ENCODE results near the gene NCLN.

The NCLN gene

DNA sequence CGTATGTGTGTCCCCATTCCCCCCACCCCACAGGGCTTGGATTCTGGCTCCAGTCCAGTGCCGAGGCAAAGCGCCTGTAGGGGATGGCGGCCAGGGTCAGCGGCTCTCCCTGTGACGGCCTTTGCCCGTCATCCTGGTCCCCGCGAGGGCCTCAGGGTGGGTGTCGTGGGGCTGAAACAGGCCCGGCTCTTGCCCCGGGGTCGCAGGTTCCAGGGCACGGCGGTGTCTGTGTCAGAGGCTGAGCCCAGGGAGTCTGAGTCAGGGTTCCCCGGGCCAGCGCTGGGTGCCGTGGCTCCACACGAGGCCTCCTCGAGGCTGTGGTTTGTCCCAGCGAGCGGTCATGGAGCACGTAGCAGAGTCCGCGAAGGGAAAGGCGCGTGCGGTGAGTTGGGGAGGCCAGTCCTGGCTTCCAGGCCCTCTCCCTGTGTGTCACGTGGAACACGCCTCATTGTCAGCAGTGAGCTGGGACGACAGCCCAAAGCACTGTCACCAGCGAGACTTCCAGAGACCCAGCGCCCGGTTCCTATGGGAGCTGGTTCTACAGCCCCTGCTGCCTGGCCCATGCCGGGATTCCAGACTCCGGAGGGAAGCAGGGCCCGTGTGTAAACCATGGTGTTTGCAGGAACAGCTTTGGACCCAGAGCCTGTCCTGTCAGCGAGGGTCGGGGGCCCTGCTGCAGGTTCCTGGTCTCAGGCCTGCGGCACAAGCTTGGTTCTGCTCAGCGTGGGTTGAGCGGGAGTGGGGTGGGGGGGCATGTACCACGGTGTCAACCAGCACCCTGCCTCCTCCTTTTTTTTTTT is 13.4 kb downstream of the NCLN start:
- no peak for TF ChIP-seq ZBTB7A (IDR thresholded peaks at IDR 0.05; ENCODE audit: low read depth)
- no peak for TF ChIP-seq YY1 (IDR thresholded peaks at IDR 0.05; ENCODE audit: low read depth)
- no peak for TF ChIP-seq TAF1 (IDR thresholded peaks at IDR 0.05; ENCODE audit: low read depth)
- TF ChIP-seq NFIC (IDR thresholded peaks at IDR 0.05), result no peak
- TF ChIP-seq EP300 (IDR thresholded peaks at IDR 0.05; ENCODE audit: borderline replicate concordance), result no peak
- no peak for TF ChIP-seq RAD21 (IDR thresholded peaks at IDR 0.05; ENCODE audit: low read depth)
- TF ChIP-seq, protein P1, sequence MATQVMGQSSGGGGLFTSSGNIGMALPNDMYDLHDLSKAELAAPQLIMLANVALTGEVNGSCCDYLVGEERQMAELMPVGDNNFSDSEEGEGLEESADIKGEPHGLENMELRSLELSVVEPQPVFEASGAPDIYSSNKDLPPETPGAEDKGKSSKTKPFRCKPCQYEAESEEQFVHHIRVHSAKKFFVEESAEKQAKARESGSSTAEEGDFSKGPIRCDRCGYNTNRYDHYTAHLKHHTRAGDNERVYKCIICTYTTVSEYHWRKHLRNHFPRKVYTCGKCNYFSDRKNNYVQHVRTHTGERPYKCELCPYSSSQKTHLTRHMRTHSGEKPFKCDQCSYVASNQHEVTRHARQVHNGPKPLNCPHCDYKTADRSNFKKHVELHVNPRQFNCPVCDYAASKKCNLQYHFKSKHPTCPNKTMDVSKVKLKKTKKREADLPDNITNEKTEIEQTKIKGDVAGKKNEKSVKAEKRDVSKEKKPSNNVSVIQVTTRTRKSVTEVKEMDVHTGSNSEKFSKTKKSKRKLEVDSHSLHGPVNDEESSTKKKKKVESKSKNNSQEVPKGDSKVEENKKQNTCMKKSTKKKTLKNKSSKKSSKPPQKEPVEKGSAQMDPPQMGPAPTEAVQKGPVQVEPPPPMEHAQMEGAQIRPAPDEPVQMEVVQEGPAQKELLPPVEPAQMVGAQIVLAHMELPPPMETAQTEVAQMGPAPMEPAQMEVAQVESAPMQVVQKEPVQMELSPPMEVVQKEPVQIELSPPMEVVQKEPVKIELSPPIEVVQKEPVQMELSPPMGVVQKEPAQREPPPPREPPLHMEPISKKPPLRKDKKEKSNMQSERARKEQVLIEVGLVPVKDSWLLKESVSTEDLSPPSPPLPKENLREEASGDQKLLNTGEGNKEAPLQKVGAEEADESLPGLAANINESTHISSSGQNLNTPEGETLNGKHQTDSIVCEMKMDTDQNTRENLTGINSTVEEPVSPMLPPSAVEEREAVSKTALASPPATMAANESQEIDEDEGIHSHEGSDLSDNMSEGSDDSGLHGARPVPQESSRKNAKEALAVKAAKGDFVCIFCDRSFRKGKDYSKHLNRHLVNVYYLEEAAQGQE (IDR thresholded peaks at IDR 0.05; ENCODE audit: low read depth), result no peak
- no peak for TF ChIP-seq CREB1 (IDR thresholded peaks at IDR 0.05; ENCODE audit: low read depth)
- TF ChIP-seq, protein P2, sequence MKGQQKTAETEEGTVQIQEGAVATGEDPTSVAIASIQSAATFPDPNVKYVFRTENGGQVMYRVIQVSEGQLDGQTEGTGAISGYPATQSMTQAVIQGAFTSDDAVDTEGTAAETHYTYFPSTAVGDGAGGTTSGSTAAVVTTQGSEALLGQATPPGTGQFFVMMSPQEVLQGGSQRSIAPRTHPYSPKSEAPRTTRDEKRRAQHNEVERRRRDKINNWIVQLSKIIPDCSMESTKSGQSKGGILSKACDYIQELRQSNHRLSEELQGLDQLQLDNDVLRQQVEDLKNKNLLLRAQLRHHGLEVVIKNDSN (IDR thresholded peaks at IDR 0.05), result no peak

DNA sequence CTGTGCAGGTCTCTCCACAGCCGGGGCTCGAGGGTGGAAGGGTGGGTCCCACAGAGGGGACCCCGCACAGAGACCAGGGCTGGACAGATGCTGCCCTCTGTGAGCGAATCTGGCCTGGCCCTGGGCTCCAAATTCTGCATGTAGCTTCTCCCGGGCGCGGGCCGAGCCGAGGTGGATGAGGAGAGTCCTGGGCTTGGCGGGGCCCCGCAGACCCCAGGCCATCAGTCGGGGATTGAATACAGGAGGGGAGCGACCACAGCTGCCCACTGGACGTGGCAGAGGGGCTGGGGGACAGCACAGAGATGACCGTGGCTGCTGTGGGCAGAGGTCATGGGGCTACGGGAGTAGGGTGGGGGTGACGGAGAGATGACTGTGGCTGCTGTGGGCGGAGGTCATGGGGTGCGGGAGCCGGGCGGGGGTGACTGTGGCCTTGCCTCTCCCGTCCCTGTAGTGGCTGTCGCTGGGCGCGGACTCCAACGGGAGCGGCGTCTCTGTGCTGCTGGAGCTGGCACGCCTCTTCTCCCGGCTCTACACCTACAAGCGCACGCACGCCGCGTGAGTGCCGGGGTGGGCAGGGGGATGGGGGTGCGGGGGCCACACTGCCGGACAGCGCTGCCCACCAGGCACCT is 15.5 kb downstream of the NCLN start:
- no peak for TF ChIP-seq CEBPB (IDR thresholded peaks at IDR 0.05)
- TF ChIP-seq TAF1 (IDR thresholded peaks at IDR 0.05; ENCODE audit: low read depth), result no peak
- no peak for TF ChIP-seq RAD21 (IDR thresholded peaks at IDR 0.05; ENCODE audit: low read depth)
- no peak for TF ChIP-seq EGR1 (IDR thresholded peaks at IDR 0.05)
- no peak for TF ChIP-seq ZBTB7A (IDR thresholded peaks at IDR 0.05; ENCODE audit: low read depth)
- no peak for TF ChIP-seq YY1 (IDR thresholded peaks at IDR 0.05; ENCODE audit: low read depth)
- TF ChIP-seq, protein P2 (IDR thresholded peaks at IDR 0.05), result no peak
- no peak for TF ChIP-seq TCF12 (IDR thresholded peaks at IDR 0.05; ENCODE audit: low read depth)

GRCh38 chr19:3201911-3202310 is 16.2 kb downstream of the NCLN start:
- TF ChIP-seq EGR1 (IDR thresholded peaks at IDR 0.05) (no peak), CEBPB (IDR thresholded peaks at IDR 0.05) (no peak), RAD21 (IDR thresholded peaks at IDR 0.05; ENCODE audit: low read depth) (no peak), NFIC (IDR thresholded peaks at IDR 0.05) (no peak), ZBTB7A (IDR thresholded peaks at IDR 0.05; ENCODE audit: low read depth) (no peak), EP300 (IDR thresholded peaks at IDR 0.05; ENCODE audit: borderline replicate concordance) (no peak), FOXM1 (IDR thresholded peaks at IDR 0.05; ENCODE audit: borderline replicate concordance, low read depth) (no peak), YY1 (IDR thresholded peaks at IDR 0.05; ENCODE audit: low read depth) (no peak), CREB1 (IDR thresholded peaks at IDR 0.05; ENCODE audit: low read depth) (no peak)
- TF ChIP-seq, protein P1 (IDR thresholded peaks at IDR 0.05; ENCODE audit: low read depth), result no peak
- TF ChIP-seq, protein P3, sequence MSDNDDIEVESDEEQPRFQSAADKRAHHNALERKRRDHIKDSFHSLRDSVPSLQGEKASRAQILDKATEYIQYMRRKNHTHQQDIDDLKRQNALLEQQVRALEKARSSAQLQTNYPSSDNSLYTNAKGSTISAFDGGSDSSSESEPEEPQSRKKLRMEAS (IDR thresholded peaks at IDR 0.05), result no peak

DNA sequence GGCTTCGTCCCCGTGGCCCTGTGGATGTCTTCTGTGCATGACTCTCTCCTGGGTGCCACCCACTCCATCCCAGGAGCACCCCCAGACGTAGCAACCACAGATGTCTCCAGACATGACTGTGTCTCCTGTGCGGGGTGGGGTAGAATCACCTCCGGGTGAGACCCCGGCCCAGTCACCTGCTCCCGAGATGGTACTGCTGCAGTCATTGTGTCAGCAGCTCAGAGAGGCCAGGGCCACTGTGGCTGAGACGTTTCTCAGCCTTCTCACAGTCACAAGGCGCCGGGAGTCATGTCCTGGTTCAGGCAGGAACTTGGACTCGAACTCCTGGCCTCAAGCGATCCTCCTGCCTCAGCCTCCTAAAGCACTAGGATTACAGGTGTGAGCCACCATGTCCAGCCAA is 16.6 kb downstream of the NCLN start:
- TF ChIP-seq NFIC (IDR thresholded peaks at IDR 0.05) (no peak), YY1 (IDR thresholded peaks at IDR 0.05; ENCODE audit: low read depth) (no peak), TEAD4 (IDR thresholded peaks at IDR 0.05) (no peak), ZBTB7A (IDR thresholded peaks at IDR 0.05; ENCODE audit: low read depth) (no peak), EGR1 (IDR thresholded peaks at IDR 0.05) (no peak), TCF12 (IDR thresholded peaks at IDR 0.05; ENCODE audit: low read depth) (no peak), RAD21 (IDR thresholded peaks at IDR 0.05; ENCODE audit: low read depth) (no peak), EP300 (IDR thresholded peaks at IDR 0.05; ENCODE audit: borderline replicate concordance) (no peak), TAF1 (IDR thresholded peaks at IDR 0.05; ENCODE audit: low read depth) (no peak), CREB1 (IDR thresholded peaks at IDR 0.05; ENCODE audit: low read depth) (no peak), CEBPB (IDR thresholded peaks at IDR 0.05) (no peak), FOXM1 (IDR thresholded peaks at IDR 0.05; ENCODE audit: borderline replicate concordance, low read depth) (no peak)
- TF ChIP-seq, protein P1 (IDR thresholded peaks at IDR 0.05; ENCODE audit: low read depth), result no peak
- TF ChIP-seq, protein P3 (IDR thresholded peaks at IDR 0.05), result no peak
- TF ChIP-seq, protein P2 (IDR thresholded peaks at IDR 0.05), result no peak

Measured in Ishikawa (cell line).